Neural cell (in vitro differentiated cells): ENCODE results near the gene SNRNP70. TPM values are rescaled to one million over a fixed set of nuclear protein-coding genes. Genes with fewer than 3 reads are reported as not detected.
A peak's percentile ranks its signal among the peaks of the same experiment; 100 is the strongest.
"Not testable (repeated sequence)": the region's sequence is repeated elsewhere in the genome, so short reads cannot be mapped to it uniquely, and the experiment has no call there.

Experiments
- H2AFZ ChIP-seq: fragments of 200-600, 300-800 bp; sonication (generic), shearing (Covaris generic); 2 replicates; pipeline ENCODE4 v1.6.0; 2014; ENCODE audit warnings: low read depth, mild to moderate bottlenecking, antibody characterized with exemption, low read length, moderate library complexity
- H3F3A ChIP-seq: fragments of 200-600 bp; shearing (Covaris generic); 2 replicates; pipeline ENCODE4 v1.6.1; 2016; ENCODE audit warnings: mild to moderate bottlenecking, moderate library complexity, mixed read lengths, antibody characterized with exemption, low read length; ENCODE audit not compliant: insufficient read depth, poor library complexity, severe bottlenecking
- H3K27ac ChIP-seq: fragments of 200-600, 300-800 bp; sonication (generic), shearing (Covaris generic); 2 replicates; pipeline ENCODE4 v1.5.1; 2014; ENCODE audit warnings: mild to moderate bottlenecking, low read length, moderate library complexity
- H3K27me3 ChIP-seq: fragments of 300-800, 200-600 bp; sonication (generic), shearing (Covaris generic); 2 replicates; pipeline ENCODE4 v1.6.0; 2014; ENCODE audit warnings: mild to moderate bottlenecking, low read depth, low read length, moderate library complexity; ENCODE audit not compliant: insufficient read depth
- H3K36me3 ChIP-seq: fragments of 300-800, 200-600 bp; sonication (generic), shearing (Covaris generic); 2 replicates; pipeline ENCODE4 v1.5.1; 2014; ENCODE audit warnings: mild to moderate bottlenecking, antibody characterized with exemption, low read length, moderate library complexity; ENCODE audit not compliant: insufficient read depth
- H3K4me2 ChIP-seq: fragments of 300-800, 200-600 bp; sonication (generic), shearing (Covaris generic); 2 replicates; pipeline ENCODE4 v1.6.0; 2014; ENCODE audit warnings: mild to moderate bottlenecking, low read length
- H3K4me3 ChIP-seq: fragments of 300-800, 200-600 bp; sonication (generic), shearing (Covaris generic); 2 replicates; pipeline ENCODE4 v1.5.1; 2014; ENCODE audit warnings: mild to moderate bottlenecking, low read length, moderate library complexity
- H3K79me2 ChIP-seq: fragments of 200-600 bp; shearing (Covaris generic); replicated peaks from 2 replicates; pipeline ENCODE4 v1.6.0; 2014; ENCODE audit warnings: mild to moderate bottlenecking, low read length, moderate library complexity; ENCODE audit not compliant: insufficient read depth
- H3K9ac ChIP-seq: fragments of 300-800, 200-600 bp; sonication (generic), shearing (Covaris generic); 2 replicates; pipeline ENCODE4 v1.6.1; 2016; ENCODE audit warnings: mild to moderate bottlenecking, low read length, mixed read lengths
- H3K9me2 ChIP-seq: fragments of 200-600 bp; shearing (Covaris generic); 2 replicates; pipeline ENCODE4 v1.6.1; 2016; ENCODE audit warnings: mild to moderate bottlenecking, low read length, mixed read lengths; ENCODE audit not compliant: insufficient read depth
- H3K9me3 ChIP-seq: fragments of 200-600, 300-800 bp; sonication (generic), shearing (Covaris generic); 2 replicates; pipeline ENCODE4 v1.6.1; 2016; ENCODE audit warnings: mild to moderate bottlenecking, mixed run types, low read length, moderate library complexity, mixed read lengths
- H4K20me1 ChIP-seq: fragments of 200-600 bp; shearing (Covaris generic); 2 replicates; pipeline ENCODE4 v1.6.1; 2016; ENCODE audit warnings: mild to moderate bottlenecking, mixed run types; ENCODE audit not compliant: insufficient read depth
- CTCF ChIP-seq: fragments of 450-650 bp; IDR thresholded peaks from 2 replicates; pipeline ENCODE4 v1.5.1; 2014; ENCODE audit warnings: antibody characterized with exemption, mild to moderate bottlenecking, moderate library complexity; ENCODE audit not compliant: poor library complexity, severe bottlenecking
- EP300 ChIP-seq: fragments of 450-650 bp; conservative IDR thresholded peaks from 2 replicates; pipeline ENCODE4 v1.6.1; 2014; ENCODE audit warnings: antibody characterized with exemption, mild to moderate bottlenecking, moderate library complexity; ENCODE audit not compliant: poor library complexity, severe bottlenecking
- EZH2 ChIP-seq: fragments of 200-600, 300-800 bp; shearing (Covaris generic), sonication (generic); IDR thresholded peaks from 2 replicates; pipeline ENCODE4 v1.6.1; 2014; ENCODE audit warnings: antibody characterized with exemption, low read length, borderline replicate concordance, mild to moderate bottlenecking; ENCODE audit not compliant: insufficient read depth, poor library complexity, severe bottlenecking
- MXI1 ChIP-seq: fragments of 450-650 bp; conservative IDR thresholded peaks from 2 replicates; pipeline ENCODE4 v1.6.1; 2014; ENCODE audit warnings: antibody characterized with exemption, mild to moderate bottlenecking; ENCODE audit not compliant: poor library complexity, severe bottlenecking
- POLR2AphosphoS5 ChIP-seq: IDR thresholded peaks from 2 replicates; pipeline ENCODE4 v1.6.1; 2012
- RAD21 ChIP-seq: fragments of 450-650 bp; conservative IDR thresholded peaks from 2 replicates; pipeline ENCODE4 v1.6.1; 2014; ENCODE audit warnings: antibody characterized with exemption, mild to moderate bottlenecking, moderate library complexity
- REST ChIP-seq: IDR thresholded peaks from 2 replicates; pipeline ENCODE4 v1.6.1; 2012; ENCODE audit warnings: borderline replicate concordance
- TAF1 ChIP-seq: IDR thresholded peaks from 2 replicates; pipeline ENCODE4 v1.6.1; 2012; ENCODE audit warnings: low read depth
- polyA plus RNA-seq: library from polyadenylated mRNA; depleted of rRNA; stranded (reverse); fragments of >200 nt; gene quantifications from 2 replicates; pipeline ENCODE4 v1.2.3, GENCODE V29; 2014

SNRNP70 gene
- polyA plus RNA-seq, 1 donor from 2014 or later = 721 TPM

- Histone ChIP-seq H3K27me3 (peaks cover 46% of the 10 kb centered on the region), H3K9me2 (no peaks in the 10 kb centered on the region), H3K4me2 (no peak overlapping the region)
Observed at GRCh38 chr19:49073514-49074378, 11.5 kb upstream of the SNRNP70 start.

GRCh38 chr19:49074869-49075268 lies 10.4 kb upstream of the SNRNP70 start:
- not testable (repeated sequence) for H3K4me2 ChIP-seq, H3K9me3 ChIP-seq, H2AFZ ChIP-seq, H4K20me1 ChIP-seq, H3K27ac ChIP-seq, H3K9me2 ChIP-seq, H3K9ac ChIP-seq, H3K36me3 ChIP-seq, H3F3A ChIP-seq, H3K4me3 ChIP-seq, H3K79me2 ChIP-seq
- peak; percentile 34 for TF ChIP-seq RAD21
- TF ChIP-seq CTCF = peak; percentile 54
- peaks cover 39% of the 10 kb centered on the region for H3K27me3 ChIP-seq

More at GRCh38 chr19:49073514-49074378, 11.5 kb upstream of the SNRNP70 start:
- Histone ChIP-seq H3K9ac (no peak overlapping the region), H2AFZ (no peak overlapping the region), H3K9me3 (no peaks in the 10 kb centered on the region), H3K36me3 (no peaks in the 10 kb centered on the region), H3F3A (no peaks in the 10 kb centered on the region), H3K27ac (no peak overlapping the region), H3K4me3 (no peak overlapping the region), H4K20me1 (no peaks in the 10 kb centered on the region), H3K79me2 (no peaks in the 10 kb centered on the region)
- TF ChIP-seq POLR2AphosphoS5 (no peak), EP300 (no peak), CTCF (no peak), TAF1 (no peak), REST (no peak), EZH2 (no peak), MXI1 (no peak)
